SH-SY5Y (cell line): Measurements from ENCODE around the gene LRP2.

Experiments used
- GATA2 ChIP-seq: IDR thresholded peaks from 2 replicates; pipeline ENCODE4 v1.6.1; 2011; ENCODE audit warnings: mild to moderate bottlenecking, low read depth, low read length
- GATA3 ChIP-seq: IDR thresholded peaks from 2 replicates; pipeline ENCODE4 v1.6.1; 2011; ENCODE audit warnings: low read depth, mild to moderate bottlenecking, low read length, moderate library complexity

GRCh38 chr2:169182573-169182972 lies 179.8 kb downstream of the LRP2 start:
- TF ChIP-seq GATA2 = no peak
- no peak for TF ChIP-seq GATA3
